Thyroid gland (tissue), 4 donors: ENCODE measurements around the gene FRMD8.

ENCODE experiments used
- POLR2A ChIP-seq, 2 donors: fragments of 450-650 bp; IDR thresholded peaks; one replicate each; pipeline ENCODE4 v1.6.1; 2017; ENCODE audit warnings: antibody characterized with exemption in 2 of 2, mild to moderate bottlenecking in 2 of 2, moderate library complexity in 1 of 2
- TF ChIP-seq, protein P1 (sequence below), 6 experiments: fragments of 200-600 bp in 3 of 6; fragments of 450-650 bp in 3 of 6; sonication (generic) in 3 of 6; IDR thresholded peaks; one replicate each; pipeline ENCODE4 v1.5.1; 2016 to 2019; ENCODE audit warnings: antibody characterized with exemption in 6 of 6, mild to moderate bottlenecking in 2 of 6, inconsistent platforms in 1 of 6, moderate library complexity in 1 of 6

- TF ChIP-seq, protein P1, sequence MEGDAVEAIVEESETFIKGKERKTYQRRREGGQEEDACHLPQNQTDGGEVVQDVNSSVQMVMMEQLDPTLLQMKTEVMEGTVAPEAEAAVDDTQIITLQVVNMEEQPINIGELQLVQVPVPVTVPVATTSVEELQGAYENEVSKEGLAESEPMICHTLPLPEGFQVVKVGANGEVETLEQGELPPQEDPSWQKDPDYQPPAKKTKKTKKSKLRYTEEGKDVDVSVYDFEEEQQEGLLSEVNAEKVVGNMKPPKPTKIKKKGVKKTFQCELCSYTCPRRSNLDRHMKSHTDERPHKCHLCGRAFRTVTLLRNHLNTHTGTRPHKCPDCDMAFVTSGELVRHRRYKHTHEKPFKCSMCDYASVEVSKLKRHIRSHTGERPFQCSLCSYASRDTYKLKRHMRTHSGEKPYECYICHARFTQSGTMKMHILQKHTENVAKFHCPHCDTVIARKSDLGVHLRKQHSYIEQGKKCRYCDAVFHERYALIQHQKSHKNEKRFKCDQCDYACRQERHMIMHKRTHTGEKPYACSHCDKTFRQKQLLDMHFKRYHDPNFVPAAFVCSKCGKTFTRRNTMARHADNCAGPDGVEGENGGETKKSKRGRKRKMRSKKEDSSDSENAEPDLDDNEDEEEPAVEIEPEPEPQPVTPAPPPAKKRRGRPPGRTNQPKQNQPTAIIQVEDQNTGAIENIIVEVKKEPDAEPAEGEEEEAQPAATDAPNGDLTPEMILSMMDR (IDR thresholded peaks at IDR 0.05) = no peak
- TF ChIP-seq POLR2A (IDR thresholded peaks at IDR 0.05) = peak in 1 of 2 donors; percentile 2
Observed at GRCh38 chr11:65439331-65440181, 53.1 kb downstream of the FRMD8 start.
